BE2C (cell line): ENCODE results near the gene LPCAT3.

Source experiments
- DNase-seq: peaks from one replicate; pipeline ENCODE4 v3.0.0-alpha.2; 2020
- H3K27me3 ChIP-seq: fragments of 250-450 bp; sonication (Bioruptor Pico); 2 replicates; pipeline ENCODE4 v1.5.1; 2020; ENCODE audit warnings: mild to moderate bottlenecking
- H3K36me3 ChIP-seq: fragments of 250-450 bp; sonication (Bioruptor Pico); 2 replicates; pipeline ENCODE4 v1.5.1; 2020; ENCODE audit warnings: mild to moderate bottlenecking
- H3K4me1 ChIP-seq: fragments of 250-450 bp; sonication (Bioruptor Pico); 2 replicates; pipeline ENCODE4 v1.5.1; 2020
- H3K4me3 ChIP-seq: 2 replicates; pipeline ENCODE4 v1.5.1; 2011; ENCODE audit warnings: low read depth, low read length
- H3K9me3 ChIP-seq: fragments of 250-450 bp; sonication (Bioruptor Pico); 2 replicates; pipeline ENCODE4 v1.5.1; 2020
- CTCF ChIP-seq: IDR thresholded peaks from 2 replicates; pipeline ENCODE4 v1.5.1; 2012; ENCODE audit warnings: mild to moderate bottlenecking, low read depth, low read length

LPCAT3 gene

GRCh38 chr12:6979453-6979852, 38.8 kb downstream of the LPCAT3 start:
- TF ChIP-seq CTCF = no peak
- Histone ChIP-seq H3K4me3 (no peak overlapping the region), H3K4me1 (no peaks in the 10 kb centered on the region), H3K9me3 (no peaks in the 10 kb centered on the region), H3K27me3 (no peaks in the 10 kb centered on the region), H3K36me3 (peaks cover 74% of the 10 kb centered on the region)
- DNase-seq = no peak

GRCh38 chr12:6979021-6979420, 39.3 kb downstream of the LPCAT3 start:
- Histone ChIP-seq H3K9me3 (no peaks in the 10 kb centered on the region), H3K27me3 (no peaks in the 10 kb centered on the region), H3K36me3 (peaks cover 74% of the 10 kb centered on the region), H3K4me1 (no peaks in the 10 kb centered on the region), H3K4me3 (no peak overlapping the region)
- no peak for DNase-seq
- TF ChIP-seq CTCF = no peak

- no peaks in the 10 kb centered on the region for H3K9me3 ChIP-seq
- H3K27me3 ChIP-seq = no peaks in the 10 kb centered on the region
- no peaks in the 10 kb centered on the region for H3K4me1 ChIP-seq
- no peak for DNase-seq
- peaks cover 76% of the 10 kb centered on the region for H3K36me3 ChIP-seq
- TF ChIP-seq CTCF = no peak
- no peak overlapping the region for H3K4me3 ChIP-seq
Measured at GRCh38 chr12:6978611-6979011, 39.7 kb downstream of the LPCAT3 start.

- Histone ChIP-seq H3K4me1 (no peaks in the 10 kb centered on the region), H3K36me3 (peaks cover 78% of the 10 kb centered on the region), H3K9me3 (no peaks in the 10 kb centered on the region), H3K4me3 (no peak overlapping the region), H3K27me3 (no peaks in the 10 kb centered on the region)
- TF ChIP-seq CTCF = no peak
- DNase-seq = no peak
Measured at GRCh38 chr12:6978188-6978587, 40.1 kb downstream of the LPCAT3 start.

- Histone ChIP-seq H3K4me3 (no peak overlapping the region), H3K27me3 (no peaks in the 10 kb centered on the region), H3K36me3 (peaks cover 82% of the 10 kb centered on the region), H3K9me3 (no peaks in the 10 kb centered on the region), H3K4me1 (no peaks in the 10 kb centered on the region)
- no peak for TF ChIP-seq CTCF
- no peak for DNase-seq
Measured at GRCh38 chr12:6977653-6978052, 40.6 kb downstream of the LPCAT3 start.

GRCh38 chr12:6975297-6976032, 42.8 kb downstream of the LPCAT3 start:
- DNase-seq = no peak
- Histone ChIP-seq H3K4me1 (no peaks in the 10 kb centered on the region), H3K27me3 (no peaks in the 10 kb centered on the region), H3K9me3 (no peaks in the 10 kb centered on the region), H3K4me3 (no peak overlapping the region), H3K36me3 (peaks cover 67% of the 10 kb centered on the region)
- TF ChIP-seq CTCF = no peak
